IPS DF 6.9 (cell line): ENCODE data around the gene FUT8.
"Not testable (repeated sequence)": the region's sequence is repeated elsewhere in the genome, so short reads cannot be mapped to it uniquely, and the experiment has no call there.

Experiments
- DNase-seq: peaks from one replicate; pipeline ENCODE4 v3.0.0-alpha.2; 2013; ENCODE audit warnings: low read depth, low spot score
- H3K27ac ChIP-seq: one replicate; pipeline ENCODE4 v1.5.1; 2013; ENCODE audit warnings: low read length, control low read depth
- H3K27me3 ChIP-seq: 2 replicates; pipeline ENCODE4 v1.6.1; 2013; ENCODE audit warnings: mild to moderate bottlenecking, low read length; ENCODE audit not compliant: control insufficient read depth, insufficient read depth
- H3K36me3 ChIP-seq: 2 replicates; pipeline ENCODE4 v1.6.1; 2013; ENCODE audit warnings: low read length; ENCODE audit not compliant: control insufficient read depth, insufficient read depth
- H3K4me1 ChIP-seq: 2 replicates; pipeline ENCODE4 v1.6.1; 2013; ENCODE audit warnings: low read length; ENCODE audit not compliant: control insufficient read depth, insufficient read depth
- H3K4me3 ChIP-seq: 2 replicates; pipeline ENCODE4 v1.5.1; 2013; ENCODE audit warnings: mild to moderate bottlenecking, low read length
- H3K9me3 ChIP-seq: 2 replicates; pipeline ENCODE4 v1.6.1; 2013; ENCODE audit warnings: low read length, inconsistent platforms; ENCODE audit not compliant: control insufficient read depth, insufficient read depth
- WGBS: extraction: QIAGEN DNeasy Blood & Tissue Kit; methylation state at CpG from one replicate; pipeline ENCODE4 v1.1.7; 2013; ENCODE audit warnings: mixed read lengths, missing lambda C conversion rate; ENCODE audit not compliant: insufficient read length, insufficient coverage; 5-methylcytosine and 5-hydroxymethylcytosine counted together

Gene FUT8

DNA sequence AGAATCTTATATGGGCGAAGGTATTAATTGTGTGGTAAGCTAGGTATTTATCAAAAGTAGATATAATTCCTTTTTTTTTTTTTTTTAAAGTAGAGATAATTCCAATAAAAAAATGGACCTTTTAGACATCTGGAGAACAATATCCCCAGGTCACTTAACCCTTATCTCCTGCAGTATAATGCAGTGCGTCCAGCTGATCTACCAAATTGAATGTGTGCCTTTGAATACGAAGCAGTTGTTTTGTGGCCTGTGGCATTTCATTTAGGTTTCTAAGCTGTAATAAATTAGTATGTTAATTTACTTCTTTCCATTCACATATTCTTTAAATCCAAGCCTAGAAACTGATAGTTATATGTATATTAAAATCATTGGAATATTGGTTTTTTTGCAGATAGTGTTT, 3.1 kb downstream of the FUT8 start:
- Histone ChIP-seq H3K27ac (no peak overlapping the region), H3K36me3 (no peaks in the 10 kb centered on the region), H3K4me1 (peaks cover 1% of the 10 kb centered on the region; the same call in 1 of the 2 replicates), H3K27me3 (no peaks in the 10 kb centered on the region), H3K9me3 (no peaks in the 10 kb centered on the region), H3K4me3 (no peak overlapping the region)
- no peak for DNase-seq
- no CpG with 5 or more reads among the region's 3 CpGs for WGBS

DNA sequence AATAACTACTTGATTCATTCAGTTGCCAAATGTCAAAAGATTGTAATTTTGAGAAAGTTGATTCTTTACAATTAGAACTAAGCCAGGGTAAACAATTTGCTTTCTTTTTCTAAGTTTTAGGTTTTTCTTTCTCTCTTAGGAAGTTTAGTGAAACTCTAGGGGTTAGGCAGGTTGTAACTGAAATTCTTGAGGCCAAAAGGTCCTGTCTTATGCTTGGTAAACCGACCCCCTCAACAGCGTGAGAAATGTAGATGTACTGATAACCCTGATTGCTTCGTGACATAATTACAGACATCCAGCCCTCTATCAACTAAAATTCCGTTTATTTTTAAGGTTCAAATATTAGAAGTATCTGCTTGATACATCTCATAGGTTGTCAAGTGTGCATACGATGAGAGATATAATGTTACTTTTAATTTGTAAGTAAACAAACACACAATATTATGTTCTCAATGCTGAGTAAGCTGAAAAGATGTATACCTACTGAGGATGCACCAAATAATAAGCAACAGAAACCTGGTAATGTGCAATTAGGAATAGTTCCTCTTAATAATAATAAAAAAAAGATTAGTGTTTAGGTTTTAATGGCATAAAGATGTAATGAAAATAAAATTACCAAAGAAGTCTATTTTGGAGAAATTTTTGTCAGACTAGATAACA, 7.2 kb downstream of the FUT8 start:
- no peak for DNase-seq
- Histone ChIP-seq H3K27me3 (no peaks in the 10 kb centered on the region), H3K9me3 (no peaks in the 10 kb centered on the region), H3K36me3 (no peaks in the 10 kb centered on the region), H3K4me3 (no peak overlapping the region), H3K4me1 (no peaks in the 10 kb centered on the region), H3K27ac (no peak overlapping the region)
- no CpG with 5 or more reads among the region's 5 CpGs for WGBS

DNA sequence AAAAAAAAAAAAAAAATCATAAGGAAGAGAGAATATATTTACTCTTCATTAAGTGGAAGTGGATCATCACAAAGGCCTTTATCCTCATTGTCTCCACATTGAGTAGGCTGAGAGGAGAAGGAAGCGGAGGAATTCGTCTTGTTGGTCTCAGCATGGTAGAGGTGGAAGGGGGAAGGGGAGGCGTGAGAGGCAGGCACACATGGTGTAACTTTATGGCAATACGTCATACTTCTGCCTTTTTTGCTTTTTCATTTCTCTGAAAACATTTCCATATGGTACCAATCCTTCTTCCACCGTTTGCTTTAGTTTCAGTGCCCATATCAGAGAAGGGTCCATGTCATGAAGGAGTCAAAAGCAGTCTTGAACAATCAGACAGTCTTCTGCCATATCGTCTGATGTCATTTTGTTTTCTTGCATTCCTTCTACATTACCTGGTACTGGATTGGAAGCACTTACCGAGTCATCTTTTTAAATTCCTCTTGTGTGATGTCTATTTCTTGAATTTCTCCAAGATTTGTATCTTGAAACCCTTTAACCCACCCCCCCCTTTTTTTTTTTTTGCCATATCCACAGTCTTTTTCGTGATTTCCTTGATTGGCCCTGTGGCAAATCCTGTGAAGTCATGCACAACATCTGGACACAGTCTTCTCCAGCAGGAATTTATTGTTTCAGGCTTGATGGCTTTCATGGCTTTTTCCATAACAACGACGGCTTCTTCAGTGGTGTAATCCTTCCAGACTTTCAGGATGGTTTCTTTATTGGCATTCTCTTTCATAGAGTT, 8.9 kb downstream of the FUT8 start:
- no CpG with 5 or more reads among the region's 10 CpGs for WGBS
- Histone ChIP-seq H3K36me3 (no peaks in the 10 kb centered on the region), H3K9me3 (no peaks in the 10 kb centered on the region), H3K4me3 (no peak overlapping the region), H3K4me1 (no peaks in the 10 kb centered on the region), H3K27ac (no peak overlapping the region), H3K27me3 (no peaks in the 10 kb centered on the region)
- DNase-seq, result no peak

GRCh38 chr14:65422088-65422834, 9.7 kb downstream of the FUT8 start:
- H3K27ac ChIP-seq, result no peak overlapping the region
- no peak for DNase-seq
- no peaks in the 10 kb centered on the region for H3K9me3 ChIP-seq
- no CpG with 5 or more reads among the region's 4 CpGs for WGBS
- no peaks in the 10 kb centered on the region for H3K27me3 ChIP-seq
- no peaks in the 10 kb centered on the region for H3K4me1 ChIP-seq
- H3K4me3 ChIP-seq, result no peak overlapping the region
- no peaks in the 10 kb centered on the region for H3K36me3 ChIP-seq

DNA sequence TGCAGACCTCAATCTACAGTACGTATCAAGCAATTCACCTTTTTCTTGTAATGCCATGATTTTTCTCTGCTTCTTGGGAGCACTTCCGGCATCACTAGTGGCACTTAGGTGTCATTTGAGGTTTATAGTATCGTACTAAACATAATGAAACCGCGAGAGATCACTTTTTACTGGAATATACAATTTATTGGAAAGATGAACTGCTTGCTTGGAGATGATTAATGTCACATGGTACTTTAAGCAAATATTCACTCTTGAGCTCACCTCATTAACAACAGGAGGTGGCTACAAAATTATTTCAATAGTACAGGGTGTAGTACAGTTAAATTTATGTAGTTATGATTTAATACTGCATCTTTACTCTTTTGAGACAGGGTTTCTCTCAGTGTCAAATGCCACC, 11.5 kb downstream of the FUT8 start:
- no CpG with 5 or more reads among the region's 5 CpGs for WGBS
- no peak overlapping the region for H3K4me3 ChIP-seq
- no peaks in the 10 kb centered on the region for H3K27me3 ChIP-seq
- no peaks in the 10 kb centered on the region for H3K36me3 ChIP-seq
- no peaks in the 10 kb centered on the region for H3K4me1 ChIP-seq
- no peak overlapping the region for H3K27ac ChIP-seq
- DNase-seq, result no peak
- no peaks in the 10 kb centered on the region for H3K9me3 ChIP-seq

GRCh38 chr14:65424531-65424930, 12.0 kb downstream of the FUT8 start:
- H3K4me1 ChIP-seq, result no peaks in the 10 kb centered on the region
- H3K36me3 ChIP-seq, result no peaks in the 10 kb centered on the region
- DNase-seq, result no peak
- no peaks in the 10 kb centered on the region for H3K9me3 ChIP-seq
- whole genome bisulfite sequencing, result no CpG with 5 or more reads among the region's 5 CpGs
- no peak overlapping the region for H3K27ac ChIP-seq
- no peaks in the 10 kb centered on the region for H3K27me3 ChIP-seq
- no peak overlapping the region for H3K4me3 ChIP-seq

GRCh38 chr14:65425885-65426284, 13.4 kb downstream of the FUT8 start:
- no peak overlapping the region for H3K27ac ChIP-seq
- no peaks in the 10 kb centered on the region for H3K36me3 ChIP-seq
- no peak for DNase-seq
- WGBS, result no CpG with 5 or more reads among the region's 6 CpGs
- no peaks in the 10 kb centered on the region for H3K4me1 ChIP-seq
- no peak overlapping the region for H3K4me3 ChIP-seq
- H3K9me3 ChIP-seq, result no peaks in the 10 kb centered on the region
- H3K27me3 ChIP-seq, result no peaks in the 10 kb centered on the region

DNA sequence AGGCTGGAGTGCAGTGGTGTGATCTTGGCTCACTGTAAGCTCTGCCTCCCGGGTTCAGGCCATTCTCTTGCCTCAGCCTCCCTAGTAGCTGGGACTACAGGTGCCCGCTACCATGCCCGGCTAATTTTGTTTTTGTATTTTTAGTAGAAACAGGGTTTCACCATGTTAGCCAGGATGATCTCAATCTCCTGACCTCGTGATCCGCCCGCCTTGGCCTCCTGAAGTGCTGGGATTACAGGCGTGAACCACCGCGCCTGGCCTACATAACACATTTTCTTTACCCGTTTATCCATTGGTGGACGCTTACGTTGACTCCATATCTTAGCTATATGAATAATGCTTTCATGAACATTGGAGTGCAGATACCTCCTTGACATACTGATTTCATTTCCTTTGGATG, 14.4 kb downstream of the FUT8 start:
- not testable (repeated sequence) for H3K27me3 ChIP-seq, H3K9me3 ChIP-seq, H3K36me3 ChIP-seq, DNase-seq, H3K4me1 ChIP-seq, H3K4me3 ChIP-seq, H3K27ac ChIP-seq
- WGBS, result no CpG with 5 or more reads among the region's 12 CpGs

- no peak for DNase-seq
- Histone ChIP-seq H3K27me3 (no peaks in the 10 kb centered on the region), H3K27ac (no peak overlapping the region), H3K36me3 (no peaks in the 10 kb centered on the region), H3K4me1 (no peaks in the 10 kb centered on the region; the same call in 1 of the 2 replicates), H3K9me3 (no peaks in the 10 kb centered on the region), H3K4me3 (no peak overlapping the region)
- no CpG with 5 or more reads among the region's 2 CpGs for whole genome bisulfite sequencing
These were observed 16.2 kb downstream of the FUT8 start for GRCh38 chr14:65428691-65429090.

- DNase-seq, result no peak
- Histone ChIP-seq H3K4me3 (no peak overlapping the region), H3K27me3 (no peaks in the 10 kb centered on the region), H3K27ac (no peak overlapping the region), H3K4me1 (no peaks in the 10 kb centered on the region; the same call in 1 of the 2 replicates), H3K36me3 (no peaks in the 10 kb centered on the region), H3K9me3 (no peaks in the 10 kb centered on the region)
- WGBS, result no CpG with 5 or more reads among the region's 5 CpGs
These were observed 17.2 kb downstream of the FUT8 start for GRCh38 chr14:65429757-65430156.
